ENCODE results near the gene HCN1.
A peak's percentile ranks its signal among the peaks of the same experiment; 100 is the strongest.
"Not testable (repeated sequence)": the region's sequence is repeated elsewhere in the genome, so short reads cannot be mapped to it uniquely, and the experiment has no call there.

HCN1 gene

DNA sequence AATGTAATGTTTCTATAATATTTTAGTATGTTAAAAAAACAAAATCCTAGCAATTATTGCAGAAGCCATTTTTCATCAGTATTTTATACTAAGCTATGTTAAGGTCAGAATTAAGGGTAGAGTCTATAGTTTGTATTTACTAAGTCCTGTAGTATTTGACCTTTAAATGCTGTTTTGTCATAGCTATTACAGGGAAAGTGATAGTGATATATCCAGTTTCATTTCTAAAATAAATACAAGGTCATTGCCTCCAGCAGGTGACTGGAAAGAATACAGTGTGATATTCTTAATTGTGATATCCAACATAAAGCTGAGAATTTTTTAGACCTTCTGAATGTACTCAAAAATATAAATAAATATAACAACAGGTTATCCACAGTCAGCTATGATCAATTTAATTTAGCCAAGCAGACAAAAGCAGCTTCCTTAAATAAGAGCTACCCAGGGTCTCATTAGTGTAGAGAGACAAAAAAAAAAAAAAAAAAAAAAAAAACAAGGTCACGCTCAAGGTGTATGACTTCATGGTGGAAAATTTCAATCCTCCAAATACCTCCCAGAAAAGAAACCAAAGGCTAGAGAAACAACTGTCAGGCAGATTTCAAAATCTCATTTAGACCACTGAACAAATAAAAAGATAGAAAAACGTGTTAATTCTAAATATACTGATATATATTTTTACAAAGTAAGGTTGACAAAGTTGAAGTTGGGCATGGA is 278.7 kb downstream of the HCN1 start:
- DNase-seq (ENCODE audit: low read depth): no peak

DNA sequence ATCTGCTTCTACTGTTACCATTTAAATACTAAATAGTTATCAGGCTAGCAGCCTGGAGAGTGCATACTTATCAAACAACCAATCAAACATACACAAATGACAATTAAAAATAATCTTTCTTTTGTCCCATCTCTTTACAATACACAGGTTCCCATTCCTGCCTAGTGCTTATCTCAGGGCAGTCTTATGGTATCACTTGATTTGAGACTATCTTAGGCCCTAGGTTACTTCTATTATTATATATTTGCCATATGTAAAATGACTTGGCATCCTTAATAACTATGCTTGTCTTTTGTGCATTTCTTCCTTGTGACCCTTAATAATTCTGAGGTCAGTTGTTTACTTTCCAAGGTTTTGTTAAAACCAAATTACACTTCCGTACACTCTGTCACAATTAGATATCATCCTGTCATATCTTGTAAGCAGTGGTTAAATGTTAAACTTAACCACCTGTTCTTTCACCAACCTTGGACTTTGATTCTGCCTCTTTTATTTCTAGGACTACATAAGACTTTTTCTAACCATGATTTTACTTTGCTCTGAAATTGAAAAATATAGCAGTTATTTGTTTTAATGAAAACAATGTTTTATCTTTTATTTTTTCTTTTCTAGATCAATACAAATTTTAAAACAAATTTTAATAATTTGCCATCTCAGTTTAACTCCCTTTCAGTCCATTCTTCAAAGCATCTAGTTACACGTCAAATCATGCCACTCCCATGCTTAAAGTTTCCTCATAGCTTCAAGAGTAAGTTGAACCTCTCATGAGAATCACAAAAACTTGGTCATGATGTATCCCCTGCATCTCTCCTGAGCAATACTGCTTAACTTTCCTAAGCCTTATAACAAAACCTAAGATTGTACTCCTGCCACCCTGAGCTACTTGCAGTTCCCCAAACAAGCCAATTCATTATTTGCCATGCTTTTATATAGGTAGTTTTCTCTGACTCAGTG is 281.3 kb downstream of the HCN1 start:
- DNase-seq (ENCODE audit: low read depth): no peak

DNA sequence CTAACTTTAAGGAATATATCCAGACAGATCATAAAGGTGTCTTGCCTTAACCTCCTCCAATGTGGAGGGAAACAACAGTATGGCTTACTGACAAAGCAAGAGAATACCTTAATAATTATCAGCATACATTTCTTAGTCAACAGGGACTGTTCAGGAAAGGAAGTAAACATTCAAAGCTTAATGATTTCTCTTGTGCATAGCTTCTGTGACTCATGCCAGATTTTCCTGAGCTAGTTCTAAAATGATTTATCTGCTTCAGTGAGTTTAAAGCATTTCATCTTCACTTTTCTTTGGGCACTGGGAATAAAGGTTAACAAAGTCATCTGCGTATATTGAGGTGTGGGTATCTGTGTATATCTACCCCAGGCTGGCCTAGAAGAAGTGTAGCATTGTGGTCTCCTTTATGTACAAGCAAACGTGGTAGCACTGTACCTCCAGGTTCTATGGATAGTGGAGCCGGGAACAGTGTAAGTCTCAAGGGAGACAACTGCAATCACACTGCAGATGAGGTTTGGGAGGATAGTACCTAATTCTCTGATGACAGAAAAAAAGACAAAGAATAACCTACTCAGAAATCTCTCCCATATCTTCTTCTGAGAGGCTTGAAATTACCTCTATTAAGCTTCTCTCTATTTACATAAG is 284.1 kb downstream of the HCN1 start:
- no peak for DNase-seq (ENCODE audit: low read depth)

DNA sequence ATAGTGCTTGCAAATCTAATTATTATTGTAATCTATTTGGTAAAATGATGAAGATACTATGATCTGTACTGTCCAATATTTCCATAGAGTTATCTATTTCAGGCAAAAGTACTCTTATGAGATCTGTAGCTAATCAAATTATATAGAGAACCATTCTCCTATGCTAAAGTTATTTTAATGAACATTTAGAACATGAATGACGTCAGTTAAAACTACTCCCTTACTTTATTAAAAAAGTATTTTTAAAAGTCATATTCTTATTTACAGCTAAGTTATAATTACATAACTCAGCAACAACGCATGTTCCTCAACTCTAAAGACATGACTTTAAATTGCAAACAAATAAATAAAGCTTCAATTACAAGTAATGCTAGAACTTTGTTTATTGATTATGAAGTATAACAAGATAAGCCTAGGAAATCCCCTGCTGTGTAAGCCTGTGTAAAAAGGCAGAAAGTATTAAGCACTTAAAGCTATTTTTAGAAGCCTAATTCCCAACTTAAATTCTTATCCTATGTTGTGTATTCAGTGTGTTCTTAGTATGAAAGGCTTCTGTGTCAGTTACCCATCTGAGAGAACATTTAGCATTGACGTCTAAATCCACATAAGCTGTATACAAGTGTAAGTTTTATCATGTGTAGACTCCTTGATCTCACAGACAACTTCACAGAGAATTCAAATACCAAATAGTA is 285.7 kb downstream of the HCN1 start:
- no peak for DNase-seq (ENCODE audit: low read depth)

DNA sequence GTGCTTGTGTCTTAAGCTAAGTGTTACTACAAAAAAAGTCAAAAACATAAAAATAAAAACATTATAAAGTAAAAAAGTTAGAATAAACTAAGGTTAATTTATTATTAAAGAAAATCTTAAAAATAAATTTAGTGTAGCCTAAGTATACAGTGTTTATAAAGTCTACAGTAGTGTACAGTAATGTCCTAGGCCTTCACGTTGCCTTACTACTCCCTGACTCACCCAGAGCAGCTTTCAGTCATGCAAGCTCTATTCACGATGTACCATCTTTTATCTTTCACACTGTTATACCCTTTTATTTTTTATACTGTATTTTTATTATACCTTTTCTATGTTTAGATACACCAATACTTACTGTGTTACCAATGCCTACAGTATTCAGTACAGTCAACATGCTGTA is 288.1 kb downstream of the HCN1 start:
- DNase-seq (ENCODE audit: low read depth): no peak

DNA sequence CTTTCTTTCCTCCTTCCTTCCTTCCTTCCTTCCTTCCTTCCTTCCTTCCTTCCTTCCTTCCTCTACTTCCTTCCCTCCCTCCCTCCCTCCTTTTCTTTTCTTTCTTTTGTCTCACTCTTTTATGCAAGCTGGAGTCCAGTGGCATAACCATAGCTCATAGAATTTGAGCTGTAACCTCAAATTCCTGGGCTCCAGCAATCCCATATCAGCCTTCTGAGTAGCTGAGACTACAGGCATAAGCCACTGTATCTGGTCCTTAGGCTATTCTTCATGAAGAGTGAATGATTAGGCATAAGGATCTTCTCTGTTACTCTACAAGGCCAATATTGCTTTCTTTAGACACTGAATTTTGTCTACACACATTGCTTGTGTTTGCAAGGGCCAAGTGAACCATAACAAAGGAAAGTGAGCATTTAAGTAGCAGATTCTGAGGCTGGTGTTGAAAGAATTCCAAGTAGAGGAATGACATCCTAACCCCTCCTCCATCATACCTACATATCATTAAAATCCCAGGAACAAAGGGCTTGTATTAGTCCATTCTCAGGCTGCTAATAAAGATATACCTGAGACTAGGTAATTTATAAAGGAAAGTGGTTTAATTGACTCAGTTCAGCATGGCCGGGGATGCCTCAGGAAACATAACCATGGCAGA is 293.2 kb downstream of the HCN1 start:
- no peak for DNase-seq (ENCODE audit: low read depth)

DNA sequence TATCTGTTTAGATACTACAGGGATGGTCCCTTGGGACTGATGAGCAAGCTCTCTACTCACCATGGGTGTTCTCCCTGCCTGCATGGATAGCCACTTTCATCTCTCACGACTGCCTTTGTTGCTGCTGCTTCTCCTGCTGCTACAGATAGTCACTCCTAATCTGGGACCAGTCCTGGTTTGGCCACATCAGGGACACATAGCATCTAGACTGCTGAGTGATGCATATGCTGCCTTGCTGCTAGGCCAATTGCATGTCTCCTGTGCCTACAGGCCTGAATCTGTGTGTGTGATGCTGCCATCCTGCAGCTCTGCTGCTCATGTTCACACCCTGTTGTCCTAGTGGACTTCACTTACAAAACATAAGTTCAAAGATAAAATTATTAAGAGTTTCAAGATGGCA is 297.1 kb downstream of the HCN1 start:
- no peak for DNase-seq (ENCODE audit: low read depth)

DNA sequence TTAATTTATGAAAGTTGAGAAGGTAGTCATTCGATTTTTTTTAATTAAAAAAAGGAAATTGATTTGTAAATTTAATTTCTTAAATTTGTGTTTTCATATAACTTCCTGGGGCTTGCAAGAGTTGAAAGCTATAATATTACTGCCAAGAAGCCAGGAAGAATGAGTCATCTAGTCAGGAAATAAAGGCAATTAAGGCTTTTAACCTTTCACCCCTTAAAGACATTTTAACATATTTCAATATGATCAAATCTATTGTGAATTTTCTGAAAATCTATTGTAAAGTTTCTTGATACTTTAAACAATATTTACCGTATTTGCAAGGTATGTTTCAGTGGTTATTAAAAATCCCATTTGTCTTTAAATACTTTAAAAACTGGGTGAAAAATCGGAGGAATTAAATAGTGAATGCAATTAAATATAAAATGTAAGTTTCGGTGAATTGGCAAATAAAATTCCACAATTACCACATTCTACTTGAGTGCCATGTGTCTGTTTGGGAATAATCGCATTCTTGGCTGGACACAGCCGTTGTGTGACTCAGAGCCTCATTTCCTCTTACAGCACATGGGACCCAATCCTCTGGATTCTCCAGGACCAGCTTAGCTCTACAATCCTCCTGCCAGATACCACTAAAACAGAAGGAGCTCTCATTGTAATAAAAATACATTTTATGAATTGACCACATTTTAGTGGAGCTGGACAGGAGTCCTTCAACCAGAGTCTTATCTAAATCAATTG is 310.7 kb downstream of the HCN1 start:
- DNase-seq (ENCODE audit: low read depth): peak; percentile 83

DNA sequence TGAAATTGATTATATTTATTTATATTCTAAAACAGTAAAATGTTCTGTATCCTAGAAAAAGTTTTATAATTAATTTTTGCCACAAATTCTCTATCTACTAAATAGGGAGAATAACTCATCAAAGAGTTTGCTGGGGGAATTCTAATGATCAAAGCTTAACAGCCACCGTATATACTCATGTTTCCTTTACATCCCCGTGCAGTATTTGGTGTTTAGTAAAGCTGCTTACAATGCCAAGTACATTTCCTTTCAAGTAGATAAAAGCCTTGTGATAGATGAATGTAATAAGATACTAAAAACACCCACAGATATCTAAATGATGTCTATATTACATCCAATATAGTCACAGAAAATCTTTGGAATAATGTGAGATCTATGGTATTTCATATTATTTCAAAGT is 312.2 kb downstream of the HCN1 start:
- DNase-seq (ENCODE audit: low read depth): no peak

DNA sequence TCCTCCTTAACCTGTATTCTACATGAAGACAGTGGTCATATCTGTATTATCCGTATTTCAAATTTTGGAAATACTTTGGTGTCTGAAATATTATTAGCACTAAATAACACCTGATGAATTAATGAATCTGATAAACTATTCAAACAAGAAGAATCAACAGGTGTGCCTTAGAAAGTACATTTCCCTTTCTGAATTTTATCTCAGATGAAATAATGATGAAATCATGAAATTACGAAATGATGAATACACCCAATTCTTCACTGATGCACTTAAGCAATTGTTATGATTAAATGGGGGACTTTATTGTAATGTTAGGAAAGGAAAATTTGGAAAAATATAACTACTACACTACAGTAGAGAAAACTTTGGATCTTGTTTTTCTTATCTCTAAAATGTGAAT is 313.6 kb downstream of the HCN1 start:
- no peak for DNase-seq (ENCODE audit: low read depth)

DNA sequence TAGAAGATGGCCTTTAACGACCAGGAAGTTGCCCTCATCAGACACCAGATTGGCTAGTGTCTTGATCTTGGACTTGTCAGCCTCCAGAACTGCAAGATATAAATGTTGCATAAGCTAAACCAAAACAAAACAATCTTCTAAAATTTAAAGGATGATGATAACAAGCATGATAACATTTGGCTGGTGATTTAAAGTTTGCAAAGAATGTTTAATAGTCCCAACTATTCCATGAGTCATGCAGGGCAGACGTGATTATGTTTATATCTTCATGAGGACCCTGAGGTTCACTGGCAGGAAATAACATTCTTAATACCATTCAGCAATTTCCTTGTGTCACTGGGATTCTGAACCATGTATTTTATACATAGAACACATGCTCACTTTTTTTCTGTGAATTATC is 319.8 kb downstream of the HCN1 start:
- DNase-seq (ENCODE audit: low read depth): no peak

DNA sequence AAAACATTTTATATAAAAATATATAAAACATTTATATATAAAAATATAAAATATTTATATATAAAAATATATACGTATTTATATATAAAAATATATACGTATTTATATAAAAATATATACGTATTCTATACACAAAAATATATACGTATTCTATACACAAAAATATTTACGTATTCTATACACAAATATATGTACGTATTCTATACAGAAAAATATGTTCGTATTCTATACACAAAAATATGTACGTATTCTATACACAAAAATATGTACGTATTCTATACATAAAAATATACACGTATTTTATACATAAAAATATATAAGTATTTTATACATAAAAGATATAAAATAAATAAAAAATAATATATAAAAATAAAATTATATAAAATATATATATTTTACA is 323.6 kb downstream of the HCN1 start:
- DNase-seq (ENCODE audit: low read depth): no peak

DNA sequence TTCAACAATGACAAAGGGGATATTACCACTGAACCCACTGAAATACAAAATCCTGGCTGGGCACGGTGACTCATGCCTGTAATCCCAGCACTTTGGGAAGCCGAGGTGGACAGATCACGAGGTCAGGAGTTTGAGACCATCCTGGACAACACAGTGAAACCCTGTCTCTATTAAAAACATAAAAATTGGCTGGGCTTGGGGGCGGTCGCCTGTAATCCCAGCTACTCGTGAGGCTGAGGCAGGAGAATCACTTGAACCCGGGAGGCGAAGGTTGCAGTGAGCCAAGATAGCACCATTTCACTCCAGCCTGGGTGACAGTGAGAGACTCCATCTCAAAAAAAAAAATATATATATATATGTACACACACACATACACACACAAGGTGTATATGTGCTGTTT is 324.8 kb downstream of the HCN1 start:
- not testable (repeated sequence) for DNase-seq (ENCODE audit: low read depth)

DNA sequence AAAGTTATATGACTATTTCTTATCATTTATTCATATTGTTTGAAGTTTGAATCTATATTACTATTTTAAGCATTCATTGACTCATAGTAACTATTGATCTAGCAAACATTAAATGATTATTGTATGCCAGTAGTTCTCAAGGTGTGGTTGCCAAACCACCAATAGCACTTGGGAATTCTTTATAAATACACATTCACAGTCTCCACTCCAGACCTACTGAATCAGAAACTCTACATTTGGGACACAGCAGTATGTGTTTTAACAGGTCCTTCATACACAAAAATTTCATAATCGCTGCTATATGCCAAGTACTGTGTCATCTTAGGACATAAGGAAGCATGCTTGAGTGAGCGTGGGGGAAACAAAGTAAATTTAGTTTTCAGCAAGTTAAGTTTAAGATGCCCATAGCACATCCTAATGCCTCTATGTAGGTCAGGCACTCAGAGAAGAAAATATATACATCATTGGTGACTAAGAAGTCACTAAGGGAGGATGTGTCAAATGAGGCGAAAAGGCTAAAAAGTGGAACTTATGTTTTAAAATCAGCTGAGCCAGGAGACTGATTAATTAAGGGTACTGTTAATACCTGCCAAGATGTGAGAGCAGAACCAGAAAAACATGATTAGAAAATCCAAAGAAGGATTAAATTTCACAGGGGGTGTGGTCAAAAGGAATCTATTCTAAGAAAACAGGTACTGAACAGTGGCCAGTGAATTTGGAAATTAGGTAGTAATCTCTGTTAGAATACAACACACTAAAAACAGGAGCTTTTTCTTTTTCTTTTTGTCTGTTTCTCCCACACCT is 340.8 kb downstream of the HCN1 start:
- DNase-seq (ENCODE audit: low read depth): no peak

DNA sequence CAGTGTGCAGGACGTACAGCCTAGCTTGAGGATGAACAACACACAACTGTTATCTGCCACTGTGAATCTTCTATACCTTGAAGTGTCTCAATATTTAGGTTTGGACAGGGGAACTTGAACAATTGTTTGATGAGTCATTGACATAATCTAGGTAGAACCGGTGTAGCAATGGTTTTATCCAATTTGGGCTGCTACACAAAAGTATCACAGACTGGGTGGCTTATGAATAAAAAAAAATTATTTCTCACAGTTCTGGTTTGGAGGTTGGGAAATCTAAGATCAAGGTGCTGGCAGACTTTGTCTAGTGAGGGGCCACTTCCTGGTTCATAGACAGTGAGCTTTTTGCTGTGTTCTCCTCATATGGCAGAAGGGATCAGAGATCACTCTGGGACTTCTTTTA is 359.7 kb downstream of the HCN1 start:
- no peak for DNase-seq (ENCODE audit: low read depth)

DNA sequence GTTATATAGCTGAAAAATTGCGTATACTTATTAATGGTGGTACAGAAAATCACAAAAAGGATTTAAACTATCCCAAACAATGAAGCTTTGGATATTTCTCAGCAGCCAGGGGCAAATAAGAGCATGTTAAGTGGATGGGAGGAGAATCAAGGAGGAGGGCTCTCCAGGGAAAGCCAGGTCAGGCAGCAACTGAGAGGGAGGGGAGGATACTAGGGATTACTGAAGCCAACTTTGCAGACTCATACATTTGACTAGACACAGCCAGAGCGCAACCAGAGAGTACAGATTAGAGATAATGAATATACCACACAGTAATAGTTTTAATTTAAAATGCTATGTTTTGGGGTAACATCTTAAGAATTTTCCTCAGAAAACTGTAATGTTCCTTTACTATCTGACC is 360.2 kb downstream of the HCN1 start:
- DNase-seq (ENCODE audit: low read depth): no peak

DNA sequence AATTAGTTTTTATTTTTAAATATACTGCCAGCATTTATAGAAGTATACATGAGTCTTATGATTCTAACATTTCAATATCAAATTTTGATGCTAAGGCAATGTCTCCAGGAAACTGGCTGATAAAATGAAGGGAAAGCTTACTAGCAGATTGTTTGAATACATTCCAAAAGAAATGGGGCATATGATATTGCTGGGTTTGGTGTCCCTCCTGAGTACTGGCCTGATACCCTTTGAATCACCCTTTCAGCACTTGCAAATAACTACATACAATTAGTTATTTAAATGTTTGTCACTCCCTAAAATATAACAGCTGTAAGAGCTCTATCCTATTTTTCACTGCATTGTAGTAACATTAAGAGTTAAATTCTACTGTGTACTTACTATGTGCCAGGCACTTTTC is 360.8 kb downstream of the HCN1 start:
- DNase-seq (ENCODE audit: low read depth): no peak

DNA sequence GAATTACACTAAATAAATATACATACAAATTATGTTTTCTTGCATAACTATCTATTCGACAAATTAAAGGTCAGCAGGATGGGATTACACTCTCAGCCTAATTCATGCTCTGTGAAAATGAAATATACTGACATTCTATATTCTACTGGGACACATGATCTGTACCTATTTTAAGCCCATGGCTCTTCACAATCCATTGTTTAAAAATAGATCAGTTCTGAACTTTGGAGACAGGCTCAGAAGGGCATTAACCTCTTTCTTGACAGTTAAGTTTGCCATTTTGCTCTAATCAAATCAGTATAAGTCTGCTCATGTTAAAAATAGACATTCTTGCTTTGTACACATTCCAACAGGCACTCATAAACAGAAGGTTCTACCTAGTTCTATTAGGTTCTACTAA is 361.2 kb downstream of the HCN1 start:
- no peak for DNase-seq (ENCODE audit: low read depth)

DNA sequence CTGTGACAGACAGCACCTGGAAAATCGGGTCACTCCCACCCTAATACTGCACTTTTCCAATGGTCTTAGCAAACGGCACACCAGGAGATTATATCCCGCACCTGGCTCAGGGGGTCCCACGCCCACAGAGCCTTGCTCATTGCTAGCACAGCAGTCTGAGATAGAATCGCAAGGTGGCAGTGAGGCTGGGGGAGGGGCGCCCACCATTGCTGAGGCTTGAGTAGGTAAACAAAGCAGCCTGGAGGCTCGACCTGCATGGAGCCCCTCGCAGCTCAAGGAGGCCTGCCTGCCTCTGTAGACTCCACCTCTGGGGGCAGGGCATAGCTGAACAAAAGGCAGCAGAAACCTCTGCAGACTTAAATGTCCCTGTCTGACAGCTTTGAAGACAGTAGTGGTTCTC is 383.6 kb downstream of the HCN1 start:
- not testable (repeated sequence) for DNase-seq (ENCODE audit: low read depth)

DNA sequence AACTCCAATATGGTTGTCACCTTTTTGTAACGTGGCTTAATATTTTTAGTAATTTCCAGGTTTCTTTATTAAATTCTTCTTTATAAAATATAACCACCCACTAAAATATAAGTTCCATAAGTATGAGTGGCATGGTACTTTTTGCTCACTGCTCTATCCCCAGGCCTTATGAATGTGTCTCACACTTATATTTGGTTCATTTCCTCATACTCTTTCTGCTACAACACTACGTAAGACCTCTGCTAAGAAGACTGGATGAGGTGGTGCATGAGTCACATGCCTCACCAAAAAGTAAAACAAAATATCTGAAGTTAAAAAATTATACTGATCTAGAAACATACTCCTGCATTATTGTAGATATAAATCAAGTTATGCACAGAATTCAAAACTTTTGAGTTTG is 400.9 kb downstream of the HCN1 start:
- DNase-seq (ENCODE audit: low read depth): no peak

Data from stromal cell of bone marrow (primary cell).